ENCODE data around the gene CDNF. TPM values are rescaled to one million over a fixed set of nuclear protein-coding genes. Genes with fewer than 3 reads are reported as not detected.

The CDNF gene
- total RNA-seq, 1 donor from 2014 or later, result 1.9 TPM

GRCh38 chr10:14840178-14840577 is 2.3 kb upstream of the CDNF start:
- H3K27me3 Mint-ChIP-seq (ENCODE audit: unreplicated experiment), result peaks cover 4% of the 10 kb centered on the region
- no peak overlapping the region for H3K4me3 Mint-ChIP-seq (ENCODE audit: unreplicated experiment)
- no peak for TF ChIP-seq CTCF (IDR thresholded peaks at IDR 0.05; ENCODE audit: unreplicated experiment)
- no peak overlapping the region for H3K27ac Mint-ChIP-seq (ENCODE audit: unreplicated experiment)
- no peaks in the 10 kb centered on the region for H3K9me3 Mint-ChIP-seq (ENCODE audit: unreplicated experiment)
- peaks cover 19% of the 10 kb centered on the region for H3K36me3 Mint-ChIP-seq (ENCODE audit: low read depth, unreplicated experiment)
- no peak for DNase-seq (ENCODE audit: low spot score)
- H3K4me1 Mint-ChIP-seq (ENCODE audit: unreplicated experiment), result peaks cover 20% of the 10 kb centered on the region

- no peak for TF ChIP-seq CTCF (IDR thresholded peaks at IDR 0.05; ENCODE audit: unreplicated experiment)
- peaks cover 28% of the 10 kb centered on the region for H3K4me1 Mint-ChIP-seq (ENCODE audit: unreplicated experiment)
- peaks cover 13% of the 10 kb centered on the region for H3K36me3 Mint-ChIP-seq (ENCODE audit: low read depth, unreplicated experiment)
- H3K27ac Mint-ChIP-seq (ENCODE audit: unreplicated experiment), result peak overlapping the region; percentile 94
- DNase-seq (ENCODE audit: low spot score), result no peak
- H3K4me3 Mint-ChIP-seq (ENCODE audit: unreplicated experiment), result peak overlapping the region; percentile 96
- H3K27me3 Mint-ChIP-seq (ENCODE audit: unreplicated experiment), result peaks cover 5% of the 10 kb centered on the region
- no peaks in the 10 kb centered on the region for H3K9me3 Mint-ChIP-seq (ENCODE audit: unreplicated experiment)
These were observed 1.5 kb upstream of the CDNF start for GRCh38 chr10:14839305-14839695.

- TF ChIP-seq CTCF (IDR thresholded peaks at IDR 0.05; ENCODE audit: unreplicated experiment), result no peak
- peak overlapping the region; percentile 94 for H3K27ac Mint-ChIP-seq (ENCODE audit: unreplicated experiment)
- no peaks in the 10 kb centered on the region for H3K9me3 Mint-ChIP-seq (ENCODE audit: unreplicated experiment)
- peaks cover 9% of the 10 kb centered on the region for H3K36me3 Mint-ChIP-seq (ENCODE audit: low read depth, unreplicated experiment)
- peaks cover 5% of the 10 kb centered on the region for H3K27me3 Mint-ChIP-seq (ENCODE audit: unreplicated experiment)
- peak; percentile 64 for DNase-seq (ENCODE audit: low spot score)
- H3K4me1 Mint-ChIP-seq (ENCODE audit: unreplicated experiment), result peaks cover 29% of the 10 kb centered on the region
- H3K4me3 Mint-ChIP-seq (ENCODE audit: unreplicated experiment), result peak overlapping the region; percentile 96
These were observed 906 bp upstream of the CDNF start for GRCh38 chr10:14838582-14839304.

GRCh38 chr10:14837003-14837756 is 657 bp downstream of the CDNF start:
- no peak for DNase-seq (ENCODE audit: low spot score)
- Mint-ChIP-seq H3K36me3 (ENCODE audit: low read depth, unreplicated experiment) (no peaks in the 10 kb centered on the region), H3K9me3 (ENCODE audit: unreplicated experiment) (no peaks in the 10 kb centered on the region), H3K27ac (ENCODE audit: unreplicated experiment) (peak overlapping the region; percentile 95), H3K4me1 (ENCODE audit: unreplicated experiment) (peaks cover 32% of the 10 kb centered on the region), H3K27me3 (ENCODE audit: unreplicated experiment) (peaks cover 5% of the 10 kb centered on the region), H3K4me3 (ENCODE audit: unreplicated experiment) (peak overlapping the region; percentile 93)
- no peak for TF ChIP-seq CTCF (IDR thresholded peaks at IDR 0.05; ENCODE audit: unreplicated experiment)

GRCh38 chr10:14836208-14836607 is 1.6 kb downstream of the CDNF start:
- Mint-ChIP-seq H3K4me1 (ENCODE audit: unreplicated experiment) (peaks cover 36% of the 10 kb centered on the region), H3K9me3 (ENCODE audit: unreplicated experiment) (no peaks in the 10 kb centered on the region), H3K27me3 (ENCODE audit: unreplicated experiment) (peaks cover 5% of the 10 kb centered on the region), H3K27ac (ENCODE audit: unreplicated experiment) (no peak overlapping the region), H3K36me3 (ENCODE audit: low read depth, unreplicated experiment) (no peaks in the 10 kb centered on the region), H3K4me3 (ENCODE audit: unreplicated experiment) (no peak overlapping the region)
- no peak for DNase-seq (ENCODE audit: low spot score)
- TF ChIP-seq CTCF (IDR thresholded peaks at IDR 0.05; ENCODE audit: unreplicated experiment), result no peak
